Sigmoid colon (tissue), 7 donors: ENCODE results near the gene OLFM1. TPM values are rescaled to one million over a fixed set of nuclear protein-coding genes. Genes with fewer than 3 reads are reported as not detected.

ENCODE experiments used
- DNase-seq: peaks from one replicate; pipeline ENCODE4 v3.0.0-alpha.2; 2019
- H3K27ac ChIP-seq, 4 donors: fragments of 200-600 bp; sonication (generic); one replicate each; pipeline ENCODE4 v1.5.1; 2016 to 2019; ENCODE audit warnings: mild to moderate bottlenecking in 1 of 4
- H3K27me3 ChIP-seq, 3 donors: fragments of 200-600 bp; sonication (generic); one replicate each; pipeline ENCODE4 v1.5.1; 2019; ENCODE audit warnings: mild to moderate bottlenecking in 1 of 3
- H3K36me3 ChIP-seq, 4 donors: fragments of 200-600 bp; sonication (generic); one replicate each; pipeline ENCODE4 v1.5.1; 2016 to 2019
- H3K4me1 ChIP-seq, 4 donors: fragments of 200-600 bp; sonication (generic); one replicate each; pipeline ENCODE4 v1.5.1; 2017 to 2019
- H3K4me3 ChIP-seq, 4 donors: fragments of 200-600 bp; sonication (generic); one replicate each; pipeline ENCODE4 v1.5.1; 2017 to 2019; ENCODE audit warnings: mild to moderate bottlenecking in 2 of 4, moderate library complexity in 1 of 4
- H3K9me3 ChIP-seq, 4 donors: fragments of 200-600 bp in 3 of 4; sonication (generic) in 3 of 4; one replicate each; pipeline versions ENCODE4 v1.5.1 to v1.6.1; 2013 to 2019
- CTCF ChIP-seq, 4 experiments: fragments of 450-650 bp in 3 of 4; fragments of 200-600 bp in 1 of 4; IDR thresholded peaks; one replicate each; pipeline ENCODE4 v1.5.1; 2016 to 2019; ENCODE audit warnings: antibody characterized with exemption in 4 of 4, mild to moderate bottlenecking in 3 of 4, moderate library complexity in 2 of 4
- EP300 ChIP-seq, 4 donors: sonication (generic); formaldehyde crosslinking; IDR thresholded peaks; one replicate each; pipeline ENCODE4 v1.6.1; 2017; ENCODE audit warnings: antibody characterized with exemption in 4 of 4
- POLR2A ChIP-seq, 2 donors: fragments of 450-650 bp; IDR thresholded peaks; one replicate each; pipeline ENCODE4 v1.6.1; 2016; ENCODE audit warnings: antibody characterized with exemption in 2 of 2, mild to moderate bottlenecking in 2 of 2, moderate library complexity in 2 of 2
- POLR2AphosphoS5 ChIP-seq, 4 donors: sonication (generic); formaldehyde crosslinking; IDR thresholded peaks; one replicate each; pipeline ENCODE4 v1.6.1; 2017; ENCODE audit warnings: antibody characterized with exemption in 4 of 4
- WGBS, 2 donors: extraction: QIAGEN DNeasy Blood & Tissue Kit; methylation state at CpG; one replicate each; pipeline ENCODE4 v1.1.7; 2013; 5-methylcytosine and 5-hydroxymethylcytosine counted together
- intact Hi-C: fragments of 100-400 bp; cut with DNase I; formaldehyde crosslinking; loops from one replicate; pipeline ENCODE4 v1.15.1; 2023
- polyA plus RNA-seq, 3 donors: library from polyadenylated mRNA; stranded (reverse); fragments of 200-250 nt; gene quantifications; one replicate each; pipeline ENCODE4 v1.2.3, GENCODE V29; 2013
- total RNA-seq, 4 donors: library from RNA; depleted of rRNA; stranded (reverse); fragments of >200 nt; gene quantifications; one replicate each; pipeline ENCODE4 v1.1.0, GENCODE V29; 2016
- donor health status: healthy with polysubstance abuse.
- donor health status: Bipolar disorder and iron deficiency.
- donor health status: healthy.

The OLFM1 gene
- total and polyA plus RNA-seq, 7 donors: 1.2 to 19.3 (median 13.6) TPM

DNA sequence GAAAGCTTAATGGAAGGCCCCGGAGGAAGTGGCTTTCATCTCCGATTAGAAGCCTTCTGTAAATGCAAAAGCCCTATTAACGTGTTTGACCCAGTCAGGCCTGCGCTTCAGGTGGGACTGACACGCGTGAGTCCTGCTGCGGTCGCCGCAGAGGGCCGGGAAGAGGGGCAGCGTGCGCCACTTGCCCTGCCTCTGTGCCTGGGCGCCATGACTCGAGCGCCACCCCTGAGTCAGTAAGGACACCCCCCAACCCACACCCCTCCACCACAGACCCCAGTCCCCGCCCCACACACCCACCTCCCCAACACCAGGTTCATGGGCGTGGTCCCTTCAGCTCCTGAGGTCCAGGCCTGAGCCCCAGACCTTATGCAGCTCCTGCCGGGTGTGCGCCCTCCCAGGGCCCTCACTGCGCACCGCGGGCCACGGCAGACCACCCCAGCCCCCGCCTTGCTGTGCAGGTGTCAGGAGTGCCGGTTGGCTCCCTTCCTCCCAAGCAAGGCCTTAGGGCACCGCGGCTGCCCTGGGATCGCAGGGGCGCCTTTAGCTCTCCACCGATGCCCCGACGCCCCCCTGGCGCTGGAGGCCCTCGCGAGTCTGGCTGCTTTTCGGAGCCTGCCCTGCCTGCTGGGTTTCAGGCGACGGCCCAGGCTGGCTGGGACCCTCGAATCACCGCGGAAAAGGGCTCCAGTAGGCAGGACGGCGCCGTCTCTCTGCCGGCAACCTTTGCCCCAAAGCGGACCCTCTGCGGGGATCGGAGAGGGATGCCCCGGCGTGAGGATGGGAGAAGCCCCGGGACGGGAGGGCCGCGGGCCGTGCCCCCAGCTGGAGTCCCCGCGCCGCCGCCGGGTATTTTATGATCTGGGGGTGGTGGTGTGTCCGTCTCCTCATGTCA, 625 bp upstream of the OLFM1 start:
- intact Hi-C loops: loop anchor here (1.0 kb wide), 2 partner anchors 257 to 325 kb away; no protein-coding TSS in a partner anchor
- Histone ChIP-seq H3K36me3 (no peaks in the 10 kb centered on the region), H3K9me3 (no peaks in the 10 kb centered on the region), H3K4me3 (peak overlapping the region in 3 of 4 donors; percentile 36 to 51 (median 50)), H3K27me3 (peaks cover 22 to 46% (median 28%) of the 10 kb centered on the region in 3 donors), H3K4me1 (peaks cover 0 to 35% (median 31%) of the 10 kb centered on the region in 4 donors), H3K27ac (peak overlapping the region in 2 of 4 donors; percentile 24 to 50)
- DNase-seq: no peak
- TF ChIP-seq CTCF (IDR thresholded peaks at IDR 0.05) (no peak), POLR2AphosphoS5 (IDR thresholded peaks at IDR 0.05) (no peak), EP300 (IDR thresholded peaks at IDR 0.05) (no peak), POLR2A (IDR thresholded peaks at IDR 0.05) (no peak)
- WGBS, 2 donors: 14 to 18% methylated on average over 61 of the region's 61 CpGs

GRCh38 chr9:135087899-135088347, 455 bp downstream of the OLFM1 start:
- no peak for TF ChIP-seq EP300 (IDR thresholded peaks at IDR 0.05)
- no peak for TF ChIP-seq CTCF (IDR thresholded peaks at IDR 0.05)
- TF ChIP-seq POLR2A (IDR thresholded peaks at IDR 0.05): no peak
- no peak for TF ChIP-seq POLR2AphosphoS5 (IDR thresholded peaks at IDR 0.05)
- peaks cover 0 to 35% (median 31%) of the 10 kb centered on the region in 4 donors for H3K4me1 ChIP-seq

GRCh38 chr9:135088348-135088978, 995 bp downstream of the OLFM1 start:
- no peak for DNase-seq
- no peaks in the 10 kb centered on the region for H3K9me3 ChIP-seq
- WGBS, 2 donors: 4 to 11% methylated on average over 45 of the region's 45 CpGs
- H3K4me1 ChIP-seq: peaks cover 0 to 35% (median 31%) of the 10 kb centered on the region in 4 donors
- H3K27me3 ChIP-seq: peaks cover 22 to 46% (median 28%) of the 10 kb centered on the region in 3 donors
- intact Hi-C loops: no loop called here
- TF ChIP-seq CTCF (IDR thresholded peaks at IDR 0.05) (no peak), POLR2AphosphoS5 (IDR thresholded peaks at IDR 0.05) (no peak), POLR2A (IDR thresholded peaks at IDR 0.05) (no peak), EP300 (IDR thresholded peaks at IDR 0.05) (no peak)
- no peaks in the 10 kb centered on the region for H3K36me3 ChIP-seq
- peak overlapping the region; percentile 12 to 51 (median 43) for H3K4me3 ChIP-seq
- peak overlapping the region in 1 of 4 donors; percentile 7 for H3K27ac ChIP-seq

More at GRCh38 chr9:135087899-135088347, 455 bp downstream of the OLFM1 start:
- H3K27me3 ChIP-seq: peaks cover 22 to 46% (median 28%) of the 10 kb centered on the region in 3 donors
- H3K9me3 ChIP-seq: no peaks in the 10 kb centered on the region
- peak overlapping the region; percentile 24 to 51 (median 43) for H3K4me3 ChIP-seq
- intact Hi-C loops: no loop called here
- peak overlapping the region in 2 of 4 donors; percentile 7 to 27 for H3K27ac ChIP-seq
- WGBS, 2 donors: 3 to 4% methylated on average over 57 of the region's 57 CpGs
- DNase-seq: no peak
- H3K36me3 ChIP-seq: no peaks in the 10 kb centered on the region

DNA sequence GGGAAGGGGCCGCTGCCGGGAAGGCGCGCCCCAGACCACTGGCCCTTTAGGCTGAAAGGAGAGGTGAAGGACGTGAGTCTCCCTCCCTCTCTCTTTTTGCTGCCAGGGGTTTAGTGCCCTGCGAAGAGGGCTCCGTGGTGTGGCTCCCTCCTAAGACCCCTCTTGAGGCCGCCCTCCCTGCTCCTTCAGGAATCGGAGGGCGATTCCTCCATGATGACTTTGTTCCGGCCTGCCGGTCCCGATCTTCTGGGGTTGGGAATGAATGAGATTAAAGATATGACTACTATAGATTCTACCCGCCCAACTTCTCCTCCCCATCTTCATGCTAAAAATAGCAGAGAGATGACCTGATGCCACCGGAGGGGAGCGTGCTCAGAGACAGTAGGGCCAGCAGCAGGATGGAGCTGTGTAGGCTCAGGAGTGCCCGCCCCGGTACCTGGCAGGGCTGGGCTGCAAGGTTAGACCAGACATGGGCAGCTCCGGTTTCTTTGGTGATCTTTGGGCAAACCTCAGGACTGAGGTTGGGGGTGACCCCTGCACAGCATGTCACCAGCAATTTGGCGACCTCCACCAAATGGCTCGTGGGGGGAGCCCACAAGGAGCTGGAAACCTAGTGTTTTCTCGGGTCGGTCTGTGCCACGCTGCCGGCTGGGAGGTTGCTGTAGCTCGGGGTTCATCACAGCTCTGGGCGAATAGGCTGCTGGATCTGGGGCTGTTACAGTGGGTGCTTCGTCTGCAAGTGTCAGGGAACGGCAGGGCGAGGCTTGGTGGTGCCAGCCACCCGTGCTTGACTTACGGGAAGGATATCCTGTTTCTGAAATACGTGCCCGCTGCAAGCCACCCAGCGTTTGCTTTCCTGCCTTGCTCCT, 1.7 kb downstream of the OLFM1 start:
- H3K4me3 ChIP-seq: peak overlapping the region in 2 of 4 donors; percentile 36 to 51
- peaks cover 0 to 35% (median 31%) of the 10 kb centered on the region in 4 donors for H3K4me1 ChIP-seq
- peaks cover 22 to 46% (median 28%) of the 10 kb centered on the region in 3 donors for H3K27me3 ChIP-seq
- no peak overlapping the region for H3K27ac ChIP-seq
- no peaks in the 10 kb centered on the region for H3K36me3 ChIP-seq
- 47 to 59% methylated on average over 35 of the region's 35 CpGs for WGBS, 2 donors
- DNase-seq: no peak
- no peaks in the 10 kb centered on the region for H3K9me3 ChIP-seq
- intact Hi-C loops: no loop called here
- TF ChIP-seq POLR2A (IDR thresholded peaks at IDR 0.05) (no peak), CTCF (IDR thresholded peaks at IDR 0.05) (no peak), EP300 (IDR thresholded peaks at IDR 0.05) (no peak), POLR2AphosphoS5 (IDR thresholded peaks at IDR 0.05) (no peak)
